Astrocyte of the spinal cord (primary cell): ENCODE data around the gene MYO15B.

Source experiments
- DNase-seq: peaks from one replicate; pipeline ENCODE4 v3.0.0; 2011; ENCODE audit warnings: low read depth, low spot score
- H3K4me3 ChIP-seq: 2 replicates; pipeline ENCODE4 v1.5.1; 2011; ENCODE audit warnings: low read depth, mild to moderate bottlenecking, low read length, moderate library complexity
- in situ Hi-C: cut with HindIII; loops from 2 replicates; pipeline ENCODE4 v1.10.0; 2017; ENCODE audit warnings: low sequenced_read_pairs
- TF ChIP-seq, protein P1 (sequence below): IDR thresholded peaks from 2 replicates; pipeline ENCODE4 v1.5.1; 2012; ENCODE audit warnings: low read depth, mild to moderate bottlenecking, low read length, inconsistent platforms

Gene MYO15B

DNA sequence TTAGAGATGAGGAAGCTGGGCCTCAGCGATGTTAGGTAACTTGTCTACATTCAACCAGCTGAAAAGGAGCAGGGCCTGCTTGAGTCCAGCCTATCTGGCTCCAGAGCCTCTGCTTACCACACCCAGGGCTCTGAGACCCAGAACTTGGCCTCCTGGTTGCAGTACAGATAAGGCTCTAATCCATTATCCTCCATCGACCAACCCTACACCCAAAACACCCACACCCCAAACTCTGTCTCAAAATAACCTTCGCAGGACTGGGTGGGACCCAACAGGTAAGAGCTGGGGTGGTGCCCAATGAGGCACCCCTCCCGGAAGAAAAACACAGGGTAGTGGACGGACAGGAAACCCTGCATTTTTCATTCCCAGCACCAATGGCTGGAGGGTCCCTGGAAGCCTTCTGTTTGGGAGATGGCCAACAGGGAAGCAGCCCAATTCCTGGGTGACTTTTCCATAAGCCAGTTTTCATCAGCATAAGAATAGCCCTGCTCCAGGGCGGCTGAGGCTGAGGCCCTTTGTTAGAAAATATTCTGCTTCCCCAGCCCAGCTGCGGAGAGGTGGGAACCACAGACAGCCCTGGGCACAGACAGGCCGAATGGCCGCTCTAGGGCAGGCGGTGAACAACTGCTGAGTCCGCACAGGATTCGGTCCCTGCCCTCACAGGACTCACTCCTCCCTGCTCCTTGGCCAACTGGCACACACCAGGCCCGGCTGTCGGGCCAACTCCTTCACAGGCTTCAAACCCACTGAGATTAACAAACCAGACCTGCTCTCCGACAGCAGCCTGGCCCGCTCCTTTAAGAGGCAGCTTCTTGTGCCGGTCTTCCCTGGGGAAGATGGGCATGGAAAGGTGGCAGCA, 55.4 kb downstream of the MYO15B start:
- no peak for DNase-seq

DNA sequence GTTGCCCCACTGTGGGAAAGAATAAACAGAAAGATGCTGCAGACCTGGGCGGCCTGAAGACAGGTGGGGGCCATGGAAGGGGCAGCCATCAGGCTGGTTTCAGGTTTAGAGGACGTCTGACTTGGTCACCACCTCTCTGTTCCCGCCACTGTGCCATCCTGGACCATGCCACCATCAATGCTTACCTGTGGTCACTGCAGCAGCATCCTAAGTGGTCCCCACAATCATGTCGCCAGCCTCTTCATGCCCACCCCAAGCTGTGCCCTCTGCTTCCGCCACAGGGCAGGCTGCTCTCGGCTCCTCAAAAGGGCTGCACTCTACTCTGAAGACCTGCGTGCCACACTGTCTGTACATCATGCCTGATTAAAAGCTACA, 56.0 kb downstream of the MYO15B start:
- TF ChIP-seq, protein P1, sequence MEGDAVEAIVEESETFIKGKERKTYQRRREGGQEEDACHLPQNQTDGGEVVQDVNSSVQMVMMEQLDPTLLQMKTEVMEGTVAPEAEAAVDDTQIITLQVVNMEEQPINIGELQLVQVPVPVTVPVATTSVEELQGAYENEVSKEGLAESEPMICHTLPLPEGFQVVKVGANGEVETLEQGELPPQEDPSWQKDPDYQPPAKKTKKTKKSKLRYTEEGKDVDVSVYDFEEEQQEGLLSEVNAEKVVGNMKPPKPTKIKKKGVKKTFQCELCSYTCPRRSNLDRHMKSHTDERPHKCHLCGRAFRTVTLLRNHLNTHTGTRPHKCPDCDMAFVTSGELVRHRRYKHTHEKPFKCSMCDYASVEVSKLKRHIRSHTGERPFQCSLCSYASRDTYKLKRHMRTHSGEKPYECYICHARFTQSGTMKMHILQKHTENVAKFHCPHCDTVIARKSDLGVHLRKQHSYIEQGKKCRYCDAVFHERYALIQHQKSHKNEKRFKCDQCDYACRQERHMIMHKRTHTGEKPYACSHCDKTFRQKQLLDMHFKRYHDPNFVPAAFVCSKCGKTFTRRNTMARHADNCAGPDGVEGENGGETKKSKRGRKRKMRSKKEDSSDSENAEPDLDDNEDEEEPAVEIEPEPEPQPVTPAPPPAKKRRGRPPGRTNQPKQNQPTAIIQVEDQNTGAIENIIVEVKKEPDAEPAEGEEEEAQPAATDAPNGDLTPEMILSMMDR = no peak
- DNase-seq = no peak
- in situ Hi-C loops = no loop called here
- no peak overlapping the region for H3K4me3 ChIP-seq

More for the DNA sequence above, 55.4 kb downstream of the MYO15B start:
- no peak overlapping the region for H3K4me3 ChIP-seq
- TF ChIP-seq, protein P1 = no peak
- in situ Hi-C loops = no loop called here

DNA sequence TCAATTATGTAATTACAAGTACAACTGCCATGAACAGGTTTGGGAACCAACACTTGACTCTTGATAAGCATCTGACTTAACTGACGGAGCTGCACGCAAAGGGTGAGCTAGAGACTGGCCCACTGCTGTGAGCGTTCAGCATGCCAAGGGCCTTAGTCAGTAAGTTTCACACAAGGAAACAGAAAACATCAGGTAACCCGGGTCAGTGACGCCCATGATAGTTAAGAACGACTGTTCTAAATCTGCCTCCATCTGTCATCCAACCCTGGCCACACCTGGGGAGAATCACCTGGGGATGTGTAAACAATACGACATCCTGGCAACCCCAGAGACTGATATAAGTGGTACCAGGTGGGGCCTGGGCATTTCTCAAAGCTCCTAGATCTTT, 57.9 kb downstream of the MYO15B start:
- in situ Hi-C loops = no loop called here
- DNase-seq = peak; percentile 49
- TF ChIP-seq, protein P1 = no peak
- H3K4me3 ChIP-seq = no peak overlapping the region

DNA sequence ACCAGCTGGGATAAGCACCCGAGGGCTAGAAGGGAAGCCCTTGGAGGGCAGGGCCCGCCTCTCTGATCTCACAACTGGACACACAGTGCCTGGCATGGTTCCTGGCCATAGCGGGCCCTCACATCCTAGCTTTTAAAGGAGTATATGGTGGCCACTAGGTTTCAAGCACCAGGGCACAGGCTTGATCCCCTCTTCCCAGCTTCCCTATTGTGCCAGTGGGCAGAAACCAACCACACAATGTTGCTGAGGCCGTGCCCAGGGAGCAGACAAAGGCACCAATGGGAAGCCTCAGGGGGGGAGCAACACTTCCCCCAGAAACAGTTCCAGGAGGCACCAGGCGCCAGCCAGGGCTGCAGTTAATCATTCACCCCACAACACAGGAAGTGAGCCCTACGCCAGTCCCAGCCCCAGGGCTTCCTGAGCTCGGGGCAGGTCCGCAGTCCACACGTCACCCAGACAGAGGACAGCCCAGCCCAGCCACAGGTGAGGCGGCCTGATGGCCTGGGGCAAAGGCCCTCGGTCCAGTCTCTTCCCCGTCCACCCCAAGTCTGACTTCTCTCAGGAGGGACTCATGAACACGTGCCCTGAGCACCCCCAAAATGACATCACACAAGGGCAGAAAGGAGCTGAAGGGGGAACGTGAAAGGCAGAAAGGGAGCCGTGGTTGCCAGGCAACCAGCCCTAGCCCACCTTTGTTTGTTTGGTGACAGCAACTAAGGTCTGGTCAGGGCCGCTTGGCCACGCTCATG, 58.5 kb downstream of the MYO15B start:
- in situ Hi-C loops = no loop called here
- TF ChIP-seq, protein P1 = no peak
- H3K4me3 ChIP-seq = no peak overlapping the region
- no peak for DNase-seq

DNA sequence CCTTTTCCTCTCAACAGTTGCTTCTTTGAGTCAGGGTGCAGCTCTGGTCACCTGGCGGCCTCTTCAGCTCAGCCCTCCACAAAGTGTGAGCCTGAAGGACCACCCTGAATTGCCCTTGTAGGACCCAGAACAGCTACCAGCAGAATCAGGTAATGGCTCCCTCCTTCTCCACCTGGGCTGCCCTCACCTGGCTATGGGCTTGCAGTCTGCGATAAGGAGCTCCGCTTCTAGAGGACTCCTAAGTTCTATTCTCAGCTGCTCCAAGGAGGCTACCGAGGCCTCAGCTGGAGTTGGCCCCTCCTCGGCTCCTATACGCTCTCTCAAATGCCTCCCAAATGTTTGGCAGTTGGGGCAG, 59.0 kb downstream of the MYO15B start:
- no peak overlapping the region for H3K4me3 ChIP-seq
- in situ Hi-C loops = no loop called here
- DNase-seq = no peak
- TF ChIP-seq, protein P1 = no peak

DNA sequence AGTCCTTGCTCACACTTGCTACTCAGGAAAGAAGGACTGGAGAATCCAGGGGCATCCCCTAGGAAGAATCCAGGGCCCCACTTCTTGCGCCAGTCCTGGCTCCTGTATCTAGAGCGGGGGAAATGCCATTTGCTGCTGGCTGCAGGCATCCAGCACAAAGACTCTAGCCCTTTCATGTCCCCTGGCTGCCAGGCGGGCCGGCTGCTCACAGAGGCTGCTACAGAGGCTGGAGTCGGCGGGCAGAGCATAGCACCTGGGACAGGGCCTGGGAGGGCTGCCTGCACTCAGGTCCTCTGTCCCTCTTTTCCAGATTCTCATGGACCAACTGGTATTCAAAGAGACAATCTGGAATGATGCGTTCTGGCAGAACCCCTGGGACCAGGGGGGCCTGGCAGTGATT, 59.5 kb downstream of the MYO15B start:
- no peak for DNase-seq
- H3K4me3 ChIP-seq = no peak overlapping the region
- TF ChIP-seq, protein P1 = no peak
- in situ Hi-C loops = no loop called here
